Activated naive CD8-positive, alpha-beta T cell treated with anti-CD3 and anti-CD28 coated beads, Interleukin-2, amount 50 U/mL, for 24 hours (primary cell): ENCODE data around the gene CCL16.
"Not testable (repeated sequence)": the region's sequence is repeated elsewhere in the genome, so short reads cannot be mapped to it uniquely, and the experiment has no call there.

Source experiments
- ATAC-seq: fragments of 150-1000 bp; cut with Tn5 transposase; one replicate; pipeline ENCODE4 v1.10.0; 2021
- DNase-seq: peaks from one replicate; pipeline ENCODE4 v3.0.0; 2021
- H3K27ac Mint-ChIP-seq: one replicate; pipeline ENCODE4 v1.8.0; 2021; ENCODE audit warnings: mild to moderate bottlenecking, mixed read lengths
- H3K27me3 Mint-ChIP-seq: one replicate; pipeline ENCODE4 v1.8.0; 2021; ENCODE audit warnings: mixed read lengths
- H3K36me3 Mint-ChIP-seq: one replicate; pipeline ENCODE4 v1.8.0; 2021; ENCODE audit warnings: low read depth, mixed read lengths
- H3K4me1 Mint-ChIP-seq: one replicate; pipeline ENCODE4 v1.8.0; 2021; ENCODE audit warnings: mixed read lengths
- H3K4me3 Mint-ChIP-seq: one replicate; pipeline ENCODE4 v1.8.0; 2021; ENCODE audit warnings: mild to moderate bottlenecking, moderate library complexity, mixed read lengths
- H3K9me3 Mint-ChIP-seq: one replicate; pipeline ENCODE4 v1.8.0; 2021; ENCODE audit warnings: mixed read lengths

CCL16 gene, protein sequence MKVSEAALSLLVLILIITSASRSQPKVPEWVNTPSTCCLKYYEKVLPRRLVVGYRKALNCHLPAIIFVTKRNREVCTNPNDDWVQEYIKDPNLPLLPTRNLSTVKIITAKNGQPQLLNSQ

DNA sequence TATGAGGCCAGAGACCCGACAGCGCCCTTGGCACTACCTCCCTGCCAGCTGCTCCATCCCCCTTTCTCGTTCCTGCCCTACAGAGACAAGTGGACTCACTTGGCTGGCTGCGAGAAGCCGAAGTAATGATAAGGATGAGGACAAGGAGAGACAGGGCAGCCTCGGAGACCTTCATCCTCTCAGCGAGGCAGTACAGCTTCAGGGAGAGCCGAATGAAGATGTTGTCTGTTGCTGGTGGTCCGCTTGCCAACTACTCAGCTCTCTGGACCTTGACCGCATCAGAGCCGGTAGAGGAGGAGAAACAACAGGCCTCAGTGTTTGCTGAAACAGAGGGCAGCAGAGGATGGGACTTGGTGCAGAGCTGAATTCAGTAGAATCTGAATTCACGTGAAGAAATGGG lies at the start of gene CCL16:
CCL16 (minus strand) TSS at position 252 of the 400 bp plus-strand sequence; CDS start at position 175, 77 bp downstream.
- H3K27ac Mint-ChIP-seq: no peak within 1 kb of the TSS
- ATAC-seq (no peak), DNase-seq (no peak)
- H3K36me3 Mint-ChIP-seq: no peaks in the 10 kb centered on the region
- no peak within 1 kb of the TSS for H3K4me3 Mint-ChIP-seq
- no peaks in the 10 kb centered on the region for H3K4me1 Mint-ChIP-seq
- peaks cover 2% of the 10 kb centered on the region for H3K27me3 Mint-ChIP-seq
- no peaks in the 10 kb centered on the region for H3K9me3 Mint-ChIP-seq

DNA sequence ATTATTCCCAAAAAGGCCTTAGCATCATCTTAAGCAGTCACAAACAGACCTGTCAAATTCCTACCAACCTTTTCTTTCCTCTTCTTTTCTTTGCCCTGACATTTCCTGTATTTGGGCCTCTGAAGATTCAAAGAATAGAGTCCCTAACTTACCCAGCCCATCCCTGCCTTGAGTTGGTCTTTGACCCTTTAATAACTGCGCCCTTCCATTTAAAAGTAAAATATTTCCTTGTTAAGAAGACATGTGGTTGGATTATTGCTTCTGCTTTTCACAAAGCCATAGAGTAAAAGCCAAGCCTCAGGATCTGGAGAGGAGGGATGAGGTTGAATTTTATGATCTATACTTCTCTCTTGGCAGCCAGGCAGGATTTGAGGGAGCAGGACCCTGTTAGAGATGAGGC lies 49.7 kb upstream of the CCL16 start:
- H3K27me3 Mint-ChIP-seq: peaks cover 27% of the 10 kb centered on the region

DNA sequence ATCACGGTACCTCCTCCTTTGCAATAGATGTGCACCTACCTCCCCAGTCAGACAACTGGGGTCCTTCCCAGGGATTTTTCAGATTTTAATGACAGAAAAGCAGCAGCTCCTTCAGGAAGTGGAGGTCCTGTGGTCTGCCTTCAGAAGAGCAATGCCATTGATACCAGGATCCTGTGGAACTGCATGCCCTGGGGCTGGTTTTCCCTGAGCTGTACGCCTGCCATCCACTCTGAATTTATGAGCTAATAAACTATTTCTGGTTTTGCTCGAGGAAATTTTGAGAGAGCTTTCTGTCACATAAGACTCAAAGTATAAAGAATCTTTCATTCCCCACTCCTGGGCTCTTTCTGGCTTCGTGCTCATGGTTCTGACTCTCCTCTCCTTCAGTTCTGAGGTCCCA lies 46.5 kb upstream of the CCL16 start:
- Mint-ChIP-seq H3K9me3 (no peaks in the 10 kb centered on the region), H3K27me3 (peaks cover 18% of the 10 kb centered on the region), H3K36me3 (no peaks in the 10 kb centered on the region), H3K27ac (no peak overlapping the region), H3K4me3 (no peak overlapping the region), H3K4me1 (no peaks in the 10 kb centered on the region)
- ATAC-seq (no peak), DNase-seq (no peak)

More for the DNA sequence above, 49.7 kb upstream of the CCL16 start:
- Mint-ChIP-seq H3K4me3 (no peak overlapping the region), H3K36me3 (no peaks in the 10 kb centered on the region), H3K27ac (no peak overlapping the region), H3K9me3 (no peaks in the 10 kb centered on the region), H3K4me1 (peaks cover 6% of the 10 kb centered on the region)
- ATAC-seq (no peak), DNase-seq (no peak)

DNA sequence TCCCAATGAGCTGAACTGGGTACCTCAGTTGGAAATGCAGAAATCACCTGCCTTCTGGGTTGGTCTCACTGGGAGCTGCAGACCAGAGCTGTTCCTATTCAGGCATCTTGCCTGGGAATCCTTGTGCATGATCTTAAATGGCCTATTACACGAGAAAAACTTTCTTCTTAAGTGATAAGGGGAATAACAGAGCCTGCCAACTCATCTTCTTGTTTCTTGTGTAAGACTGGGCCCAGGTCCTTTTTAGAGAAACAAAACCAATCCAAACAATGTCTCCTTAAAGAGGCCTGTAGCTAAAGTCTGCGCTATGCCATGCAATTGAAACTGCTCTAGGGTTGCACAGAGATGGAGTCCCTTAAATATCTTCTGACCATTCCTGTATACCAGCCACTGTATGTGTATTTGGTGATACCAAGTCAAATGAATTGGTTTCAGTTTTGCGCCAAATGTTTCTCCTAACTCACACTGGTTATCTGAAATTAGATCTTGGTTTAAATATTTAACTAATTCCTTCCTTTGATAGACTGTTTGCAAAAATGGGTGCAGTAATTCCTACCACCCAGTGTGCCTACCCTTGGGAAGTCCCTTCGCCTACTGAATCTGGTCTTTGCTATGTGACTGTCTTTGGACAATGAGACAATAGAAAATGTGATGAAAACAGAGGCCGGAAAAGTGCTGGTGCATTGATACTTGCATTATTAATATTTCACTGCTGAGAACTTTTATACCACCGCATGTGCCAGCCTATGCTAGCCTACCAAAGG lies 43.0 kb upstream of the CCL16 start:
- Mint-ChIP-seq H3K4me3 (no peak overlapping the region), H3K27me3 (peaks cover 31% of the 10 kb centered on the region), H3K36me3 (no peaks in the 10 kb centered on the region), H3K9me3 (no peaks in the 10 kb centered on the region), H3K4me1 (no peaks in the 10 kb centered on the region), H3K27ac (no peak overlapping the region)
- DNase-seq: no peak
- no peak for ATAC-seq

DNA sequence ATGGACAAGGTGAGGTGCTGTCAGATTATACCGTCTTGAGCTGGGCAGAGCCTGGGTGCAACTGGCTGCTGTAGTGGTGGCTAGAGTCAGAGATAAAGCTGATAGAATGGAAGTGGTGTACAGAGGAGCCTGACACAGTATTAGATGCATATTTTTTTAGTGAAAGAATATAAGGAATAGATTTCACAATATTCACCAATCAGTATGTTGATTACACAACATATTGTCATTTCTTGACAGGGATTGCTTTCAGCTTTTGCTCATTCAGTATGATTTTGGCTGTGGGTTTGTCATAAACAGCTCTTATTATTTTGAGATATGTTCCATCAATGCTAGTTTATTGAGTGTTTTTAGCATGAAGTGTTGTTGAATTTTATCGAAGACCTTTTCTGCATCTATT lies 38.1 kb upstream of the CCL16 start:
- DNase-seq (no peak), ATAC-seq (no peak)
- Mint-ChIP-seq H3K4me1 (peaks cover 4% of the 10 kb centered on the region), H3K4me3 (no peak overlapping the region), H3K27me3 (peaks cover 35% of the 10 kb centered on the region), H3K9me3 (no peaks in the 10 kb centered on the region), H3K36me3 (no peaks in the 10 kb centered on the region), H3K27ac (no peak overlapping the region)

DNA sequence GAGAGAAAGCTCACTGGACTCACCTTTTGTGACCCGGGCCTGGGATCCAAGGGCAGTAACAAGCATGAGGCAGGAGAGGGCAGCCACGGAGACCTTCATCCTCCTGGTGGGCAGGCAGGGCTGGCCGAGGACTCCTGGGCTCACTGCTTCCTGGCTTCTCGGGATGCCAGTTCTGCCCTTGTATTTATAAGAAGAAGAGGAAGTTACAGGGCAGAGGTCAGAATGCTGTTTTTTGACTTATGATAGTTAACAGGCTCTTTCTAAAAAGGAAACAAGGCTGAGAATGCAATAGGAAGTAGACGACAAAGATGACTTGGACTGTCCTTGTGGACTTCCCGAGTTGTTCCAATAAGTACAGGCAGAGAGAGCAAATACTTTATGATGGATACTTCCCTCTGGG lies 36.5 kb upstream of the CCL16 start, which contains the start of gene CCL23:
CCL23 (minus strand) TSS at position 174 of the 400 bp plus-strand sequence; CDS start at position 99, 75 bp downstream.
- no peak within 1 kb of the TSS for H3K4me3 Mint-ChIP-seq
- ATAC-seq (no peak), DNase-seq (no peak)
- peaks cover 4% of the 10 kb centered on the region for H3K4me1 Mint-ChIP-seq
- H3K27me3 Mint-ChIP-seq: peaks cover 41% of the 10 kb centered on the region
- H3K9me3 Mint-ChIP-seq: no peaks in the 10 kb centered on the region
- no peak within 1 kb of the TSS for H3K27ac Mint-ChIP-seq
- no peaks in the 10 kb centered on the region for H3K36me3 Mint-ChIP-seq

DNA sequence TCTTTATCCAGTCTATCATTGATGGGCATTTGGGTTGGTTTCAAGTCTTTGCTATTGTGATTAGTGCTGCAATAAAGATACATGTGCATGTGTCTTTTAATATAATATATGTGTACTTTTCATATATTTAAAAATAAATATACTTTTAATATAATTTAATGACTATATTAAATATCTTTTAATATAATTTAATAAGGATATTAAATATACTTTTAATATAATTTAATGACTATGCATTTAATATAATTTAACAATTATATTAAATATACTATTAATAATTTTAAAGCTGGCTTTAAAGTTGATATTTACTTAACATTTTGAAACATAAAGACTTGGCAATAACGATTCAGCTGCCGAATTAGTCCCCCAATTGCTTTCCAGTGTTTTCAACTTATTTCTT lies 35.3 kb upstream of the CCL16 start:
- Mint-ChIP-seq H3K4me3 (no peak overlapping the region), H3K36me3 (no peaks in the 10 kb centered on the region), H3K27me3 (peaks cover 31% of the 10 kb centered on the region), H3K9me3 (no peaks in the 10 kb centered on the region), H3K4me1 (peaks cover 4% of the 10 kb centered on the region), H3K27ac (no peak overlapping the region)
- ATAC-seq (no peak), DNase-seq (no peak)

DNA sequence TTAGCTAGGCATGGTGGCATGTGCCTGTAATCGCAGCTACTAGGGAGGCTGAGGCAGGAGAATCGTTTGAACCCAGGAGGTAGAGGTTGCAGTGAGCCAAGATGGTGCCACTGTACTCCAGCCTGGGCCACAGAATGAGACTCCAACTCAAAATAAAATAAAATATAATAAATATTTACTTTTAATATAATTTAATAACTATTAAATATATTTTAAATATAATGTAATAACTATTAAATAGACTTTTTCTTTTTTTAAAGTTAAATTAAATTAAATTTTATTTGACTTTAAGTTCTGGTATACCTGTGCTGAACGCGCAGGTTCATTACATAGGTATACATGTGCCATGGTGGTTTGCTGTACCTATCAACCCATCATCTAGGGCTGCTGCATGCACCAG lies 34.6 kb upstream of the CCL16 start:
- not testable (repeated sequence) for H3K4me1 Mint-ChIP-seq, H3K36me3 Mint-ChIP-seq, DNase-seq, H3K4me3 Mint-ChIP-seq, H3K27ac Mint-ChIP-seq, H3K9me3 Mint-ChIP-seq, ATAC-seq
- peaks cover 26% of the 10 kb centered on the region for H3K27me3 Mint-ChIP-seq

DNA sequence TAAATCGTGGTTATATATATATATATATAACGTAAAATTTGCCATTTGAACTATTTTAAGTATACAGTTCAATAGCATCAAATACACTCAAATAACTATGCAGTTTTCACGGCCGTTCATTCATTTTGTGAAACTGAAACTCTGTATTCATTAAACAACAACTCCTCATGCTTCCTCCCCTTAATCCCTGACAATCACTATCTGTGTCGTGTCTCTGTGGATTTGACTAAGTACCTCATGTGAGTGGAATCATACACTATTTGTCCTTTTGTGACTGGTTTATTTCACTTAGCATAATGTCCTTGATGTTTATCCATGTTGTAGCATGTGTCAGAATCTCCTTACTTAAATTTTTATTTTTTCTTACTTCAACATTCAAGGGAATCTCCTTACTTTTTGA lies 33.6 kb upstream of the CCL16 start:
- H3K4me3 Mint-ChIP-seq: no peak overlapping the region
- no peak overlapping the region for H3K27ac Mint-ChIP-seq
- peaks cover 16% of the 10 kb centered on the region for H3K27me3 Mint-ChIP-seq
- ATAC-seq (no peak), DNase-seq (no peak)
- H3K36me3 Mint-ChIP-seq: no peaks in the 10 kb centered on the region
- H3K9me3 Mint-ChIP-seq: no peaks in the 10 kb centered on the region
- peaks cover 4% of the 10 kb centered on the region for H3K4me1 Mint-ChIP-seq

DNA sequence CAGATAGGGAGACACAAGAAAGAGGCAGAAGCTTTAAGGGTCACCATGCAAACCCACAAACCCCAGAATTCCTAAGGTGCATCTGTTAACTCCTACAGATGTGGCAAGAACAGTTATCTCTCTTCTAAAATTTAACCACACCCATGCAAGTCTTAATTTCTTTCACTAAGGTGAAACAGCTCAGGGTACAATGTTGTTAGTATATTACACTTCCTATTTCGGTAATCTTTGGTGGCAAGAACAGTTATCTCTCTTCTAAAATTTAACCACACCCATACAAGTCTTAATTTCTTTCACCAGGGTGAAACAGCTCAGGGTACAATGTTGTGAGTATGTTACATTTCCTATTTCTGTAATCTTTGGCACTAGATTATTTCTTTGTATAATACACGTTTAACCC lies 29.9 kb upstream of the CCL16 start:
- peaks cover 7% of the 10 kb centered on the region for H3K27me3 Mint-ChIP-seq
- H3K4me3 Mint-ChIP-seq: no peak overlapping the region
- peaks cover 5% of the 10 kb centered on the region for H3K9me3 Mint-ChIP-seq
- DNase-seq (no peak), ATAC-seq (no peak)
- H3K4me1 Mint-ChIP-seq: no peaks in the 10 kb centered on the region
- H3K27ac Mint-ChIP-seq: no peak overlapping the region
- H3K36me3 Mint-ChIP-seq: peaks cover 2% of the 10 kb centered on the region

DNA sequence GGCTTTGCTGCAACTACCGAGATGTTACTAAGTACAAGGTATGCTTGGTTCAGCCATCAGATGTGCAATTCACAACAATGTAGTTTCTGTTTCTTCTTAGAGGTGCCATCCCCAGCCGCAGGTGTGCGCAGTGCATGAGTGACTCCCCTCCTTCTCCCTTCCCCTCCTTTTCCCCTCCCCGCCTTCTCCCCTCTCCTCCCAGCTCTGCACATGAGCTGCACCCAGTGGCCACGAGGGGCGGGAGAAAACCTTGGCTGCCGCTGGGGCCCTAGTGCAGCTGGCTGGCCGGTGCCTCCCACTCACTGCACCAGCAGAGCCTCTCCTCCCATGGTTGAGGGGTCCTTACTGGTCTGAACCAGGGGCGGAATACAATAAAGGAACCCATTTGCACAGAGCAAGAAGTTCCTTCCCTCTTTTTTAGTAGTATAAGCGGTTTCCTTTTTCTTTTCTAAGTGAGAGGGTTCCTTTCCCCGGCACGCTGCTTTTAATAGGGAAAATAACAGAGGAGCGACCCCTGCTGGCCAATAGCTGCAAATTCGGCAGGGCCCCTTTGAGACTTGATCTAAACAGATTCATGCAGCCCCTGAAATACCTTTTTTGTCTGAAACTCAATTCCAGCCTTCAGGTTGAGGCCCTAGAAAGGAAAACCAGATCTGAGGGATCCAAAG lies 27.8 kb upstream of the CCL16 start:
- no peak for ATAC-seq
- no peak for DNase-seq
- peaks cover 8% of the 10 kb centered on the region for H3K4me1 Mint-ChIP-seq
- peaks cover 2% of the 10 kb centered on the region for H3K36me3 Mint-ChIP-seq
- no peak overlapping the region for H3K4me3 Mint-ChIP-seq
- H3K27ac Mint-ChIP-seq: no peak overlapping the region
- H3K9me3 Mint-ChIP-seq: peaks cover 5% of the 10 kb centered on the region
- H3K27me3 Mint-ChIP-seq: peaks cover 6% of the 10 kb centered on the region

DNA sequence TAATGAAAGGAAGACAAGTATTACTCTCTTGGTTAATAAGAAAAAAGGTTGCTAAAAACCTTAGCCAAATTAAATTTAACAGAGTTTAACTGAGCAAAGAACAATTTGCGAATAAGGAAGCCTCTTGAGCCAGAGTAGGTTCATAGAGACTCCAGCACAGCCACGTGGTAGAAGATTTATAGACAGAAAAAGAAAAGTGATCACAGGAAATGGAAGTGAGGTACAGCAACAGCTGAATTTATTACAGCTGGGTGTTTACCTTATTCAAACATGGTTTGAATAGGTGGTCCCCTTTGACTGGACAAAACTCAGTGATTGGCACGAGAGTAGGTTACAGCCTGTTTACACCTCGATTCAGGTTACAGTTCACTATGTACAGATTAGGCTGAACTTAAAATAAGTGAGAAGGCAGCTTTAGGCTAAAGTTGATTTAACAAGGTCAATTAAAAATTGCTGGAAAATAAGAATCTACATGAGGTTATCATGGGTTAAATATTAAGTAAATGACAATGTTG lies 23.4 kb upstream of the CCL16 start:
- Mint-ChIP-seq H3K36me3 (peaks cover 2% of the 10 kb centered on the region), H3K27ac (no peak overlapping the region), H3K4me3 (no peak overlapping the region), H3K9me3 (peaks cover 5% of the 10 kb centered on the region), H3K27me3 (peaks cover 4% of the 10 kb centered on the region), H3K4me1 (peaks cover 15% of the 10 kb centered on the region)
- DNase-seq (no peak), ATAC-seq (no peak)

DNA sequence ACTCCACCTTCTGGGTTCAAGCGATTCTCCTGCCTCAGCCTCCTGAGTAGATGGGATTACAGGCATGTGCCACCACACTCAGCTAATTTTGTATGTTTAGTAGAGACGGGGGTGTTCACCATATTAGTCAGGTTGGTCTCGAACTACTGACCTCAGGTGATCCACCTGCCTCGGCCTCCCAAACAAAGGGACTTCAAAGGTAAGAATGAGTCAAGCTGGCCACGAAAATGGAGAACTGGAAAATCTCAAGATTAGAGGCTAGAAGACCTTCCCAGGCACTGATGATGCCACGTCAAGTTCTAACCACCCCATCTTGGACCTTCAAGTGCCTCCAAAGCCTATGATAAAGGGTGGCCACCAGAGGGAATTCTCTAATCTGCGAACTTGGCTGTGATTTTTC lies 21.3 kb upstream of the CCL16 start:
- H3K27ac Mint-ChIP-seq: no peak overlapping the region
- no peaks in the 10 kb centered on the region for H3K9me3 Mint-ChIP-seq
- peaks cover 19% of the 10 kb centered on the region for H3K4me1 Mint-ChIP-seq
- no peak overlapping the region for H3K4me3 Mint-ChIP-seq
- peaks cover 2% of the 10 kb centered on the region for H3K36me3 Mint-ChIP-seq
- DNase-seq (no peak), ATAC-seq (no peak)
- H3K27me3 Mint-ChIP-seq: peaks cover 4% of the 10 kb centered on the region

DNA sequence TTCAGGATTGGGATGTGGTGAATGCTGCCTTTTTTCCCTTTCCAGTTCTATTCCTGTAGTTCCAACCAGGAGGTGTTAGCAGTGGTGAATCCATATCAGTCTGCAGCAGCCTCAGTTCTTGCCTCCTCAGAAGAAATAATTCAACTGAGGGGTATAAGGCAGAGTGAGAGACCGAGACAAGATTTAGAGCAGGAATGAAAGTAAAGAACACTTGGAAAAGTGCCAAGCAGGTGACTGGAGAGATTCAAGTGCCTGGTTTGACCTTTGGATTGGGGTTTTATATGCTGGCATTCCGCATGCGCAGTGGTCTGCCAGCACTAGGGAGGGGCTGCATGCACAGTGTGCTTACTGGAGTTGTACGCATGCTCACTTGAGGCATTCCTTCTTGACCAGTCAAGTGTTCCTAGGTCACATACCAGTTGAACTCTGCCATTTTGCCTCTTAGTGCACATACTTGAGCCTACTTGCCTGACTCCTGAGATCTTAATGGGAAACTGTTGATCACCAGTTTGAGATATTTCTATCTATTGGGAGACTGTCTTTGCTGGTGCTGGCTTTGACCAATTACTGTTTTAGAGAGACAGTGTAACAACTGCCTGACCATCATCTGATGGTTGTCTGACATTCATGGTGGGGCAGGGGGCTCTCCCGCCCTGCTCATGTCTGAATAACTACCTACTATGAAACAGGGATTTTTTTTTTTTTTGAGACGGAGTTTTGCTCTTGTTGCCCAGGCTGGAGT lies 20.7 kb upstream of the CCL16 start:
- no peak overlapping the region for H3K27ac Mint-ChIP-seq
- ATAC-seq (no peak), DNase-seq (no peak)
- H3K4me1 Mint-ChIP-seq: peaks cover 19% of the 10 kb centered on the region
- no peak overlapping the region for H3K4me3 Mint-ChIP-seq
- H3K36me3 Mint-ChIP-seq: no peaks in the 10 kb centered on the region
- H3K9me3 Mint-ChIP-seq: no peaks in the 10 kb centered on the region
- peaks cover 4% of the 10 kb centered on the region for H3K27me3 Mint-ChIP-seq
